GM18499 (cell line): Measurements from ENCODE around the gene CYTH1.

Experiments
- ATAC-seq: cut with Tn5 transposase; IDR thresholded peaks from one replicate; pipeline ENCODE4 v1.9.1; 2021; ENCODE audit warnings: moderate number of reproducible peaks; ENCODE audit not compliant: insufficient read depth, unreplicated experiment

The CYTH1 gene

DNA sequence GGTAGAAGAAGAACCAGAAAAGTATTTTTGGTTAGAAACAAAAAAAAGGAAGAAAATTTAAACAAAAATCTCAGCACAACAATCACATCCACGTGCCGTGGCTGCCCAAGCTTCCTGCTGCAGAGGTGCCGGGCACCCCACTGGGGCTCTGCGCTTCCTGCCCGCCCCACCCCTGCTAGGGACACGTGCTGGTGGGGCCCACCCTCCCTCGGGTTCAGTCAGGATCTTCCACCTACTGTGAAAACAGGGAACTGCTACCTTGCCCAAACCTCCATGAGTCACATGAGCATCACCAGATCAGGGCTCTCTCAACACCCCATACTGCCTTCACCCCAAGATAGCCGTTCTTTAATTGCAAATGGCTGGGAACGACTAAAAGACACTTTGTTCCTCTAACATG, 24.4 kb upstream of the CYTH1 start:
- ATAC-seq: no peak

DNA sequence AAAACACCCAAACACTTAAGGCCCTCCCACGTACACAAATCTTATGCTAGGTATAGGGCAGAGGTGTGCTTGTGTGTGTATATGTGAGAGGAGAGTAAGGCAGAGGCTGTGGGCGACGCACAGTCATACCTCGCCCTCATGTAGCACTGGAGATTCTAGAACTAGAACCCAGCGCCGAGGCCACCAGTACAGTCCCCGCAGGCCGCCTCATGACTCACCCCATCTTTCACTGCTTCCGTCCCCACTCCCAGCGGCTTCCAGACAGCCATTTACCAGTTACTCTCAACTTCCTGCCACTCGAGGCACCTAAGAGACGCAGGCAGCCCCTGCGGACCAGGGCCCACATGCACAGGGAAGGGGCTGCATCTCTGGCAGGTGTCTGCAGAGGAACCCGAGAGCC, 23.2 kb upstream of the CYTH1 start:
- no peak for ATAC-seq

DNA sequence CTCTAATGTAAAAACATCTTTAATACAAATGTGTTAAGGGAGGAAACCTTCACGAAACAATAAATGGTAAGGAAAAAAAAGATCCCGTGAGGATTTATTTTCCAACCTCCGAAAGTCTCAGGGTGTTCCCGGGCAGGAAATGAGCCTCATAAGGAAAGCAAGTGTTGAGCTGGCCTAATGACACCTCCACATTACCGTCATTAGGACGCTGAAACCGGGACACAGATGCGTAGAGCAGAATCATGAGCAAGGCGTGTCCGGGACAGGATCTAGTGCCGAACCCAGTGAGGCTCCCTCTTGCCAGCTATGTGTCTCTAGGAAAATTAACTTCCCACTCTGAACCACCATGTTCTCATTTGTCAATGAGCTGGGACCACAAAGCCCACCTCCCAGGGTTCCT, 22.7 kb upstream of the CYTH1 start:
- no peak for ATAC-seq

- no peak for ATAC-seq
Measured at GRCh38 chr17:78803186-78803845, 21.2 kb upstream of the CYTH1 start.

DNA sequence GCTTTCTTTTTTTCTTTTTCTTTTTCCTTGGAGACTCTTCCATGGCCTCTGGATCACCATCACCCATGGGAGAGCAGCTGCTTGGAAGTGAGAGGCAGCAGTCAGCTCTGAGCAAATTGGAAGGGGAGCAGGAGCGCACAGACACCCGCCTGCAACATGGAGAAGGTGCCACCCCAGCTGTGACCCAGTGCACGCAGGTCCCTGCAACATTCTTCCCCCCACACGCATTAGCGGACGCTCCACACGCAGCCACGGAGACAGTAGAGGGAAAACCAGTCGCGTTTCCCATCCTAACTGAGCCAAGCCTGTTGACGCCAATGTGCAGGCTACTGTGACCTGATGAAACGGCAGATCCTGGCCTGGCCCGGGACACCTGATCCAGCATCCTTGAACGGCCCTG, 20.4 kb upstream of the CYTH1 start:
- no peak for ATAC-seq

- no peak for ATAC-seq
Measured at GRCh38 chr17:78802008-78802407, 19.9 kb upstream of the CYTH1 start.

DNA sequence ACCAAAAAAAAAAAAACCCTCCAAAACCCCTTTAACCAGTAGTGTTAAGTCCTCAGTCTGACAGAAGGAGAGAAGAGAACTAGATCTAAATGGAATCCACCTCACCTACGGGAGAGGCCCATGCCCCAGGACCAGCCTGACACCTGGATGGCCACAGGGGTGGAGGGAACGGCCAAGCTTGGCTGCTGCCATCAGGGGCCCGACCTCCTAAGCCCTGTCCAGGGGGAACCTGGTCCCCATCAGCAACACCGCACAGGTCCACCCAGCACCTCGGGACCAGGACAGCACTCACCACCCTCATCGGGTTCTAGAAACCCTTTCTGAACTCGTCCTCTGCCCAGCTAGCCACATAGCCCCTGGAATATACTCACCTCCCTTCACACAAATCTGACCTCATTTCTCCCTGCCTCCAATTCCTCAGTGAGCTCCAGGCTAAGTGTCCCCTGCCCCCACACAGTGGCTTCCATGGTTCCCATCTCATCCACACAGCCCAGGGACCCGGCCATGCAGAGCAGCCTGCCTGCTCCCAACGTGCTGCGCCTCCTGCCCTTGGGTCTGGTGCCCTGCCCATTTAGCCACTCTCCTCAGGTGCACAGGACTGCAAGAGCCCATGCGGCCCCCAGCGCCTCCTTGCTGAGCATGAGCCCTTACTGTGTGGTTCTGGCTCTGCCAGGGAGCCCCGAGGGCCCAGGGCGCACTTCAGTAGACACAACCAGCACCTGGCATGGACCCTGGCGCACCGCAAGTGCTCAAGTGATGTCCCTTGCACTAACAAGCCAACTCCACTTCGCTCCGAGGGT, 18.3 kb upstream of the CYTH1 start:
- ATAC-seq: no peak

DNA sequence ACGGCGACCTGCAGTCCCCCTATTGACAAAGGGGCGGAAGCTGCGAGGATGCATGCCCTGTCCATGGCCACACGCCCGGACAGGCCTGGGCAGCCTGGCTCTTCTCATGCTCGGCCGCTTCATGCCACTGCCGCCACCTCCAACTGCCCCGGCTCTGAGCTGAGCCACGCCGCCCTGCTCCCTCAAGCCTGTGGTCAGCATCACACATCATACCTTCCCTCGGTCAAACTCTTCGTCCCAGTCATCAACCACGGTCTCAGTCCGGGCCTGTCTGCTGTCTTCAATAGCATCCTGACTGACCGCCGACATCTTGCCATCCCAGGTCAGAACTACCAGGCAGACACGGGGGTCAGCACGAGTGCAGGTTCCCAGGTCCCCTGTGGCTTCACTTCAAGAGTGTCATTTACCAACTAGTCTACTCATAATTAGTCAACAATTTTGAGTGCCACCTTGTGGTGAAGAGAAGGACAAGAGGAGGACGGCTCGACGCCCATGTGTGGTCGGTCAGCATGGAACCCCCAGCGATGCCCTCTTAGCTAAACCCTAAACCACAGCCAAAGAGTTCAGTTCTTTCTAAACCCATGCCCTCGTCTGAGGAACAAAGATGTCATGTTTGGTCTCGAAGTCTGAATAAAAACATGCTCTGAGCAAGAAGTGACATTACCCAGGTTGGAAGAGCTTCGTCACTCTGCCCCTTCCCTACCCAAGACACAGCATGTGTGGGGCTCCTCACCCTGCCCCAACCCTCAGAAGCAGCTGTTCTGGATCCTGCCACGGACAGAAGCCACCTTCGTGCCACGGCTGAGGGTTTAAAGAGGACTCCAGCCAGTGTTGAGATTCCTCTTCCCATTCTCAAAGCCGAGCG, 16.9 kb upstream of the CYTH1 start:
- no peak for ATAC-seq

DNA sequence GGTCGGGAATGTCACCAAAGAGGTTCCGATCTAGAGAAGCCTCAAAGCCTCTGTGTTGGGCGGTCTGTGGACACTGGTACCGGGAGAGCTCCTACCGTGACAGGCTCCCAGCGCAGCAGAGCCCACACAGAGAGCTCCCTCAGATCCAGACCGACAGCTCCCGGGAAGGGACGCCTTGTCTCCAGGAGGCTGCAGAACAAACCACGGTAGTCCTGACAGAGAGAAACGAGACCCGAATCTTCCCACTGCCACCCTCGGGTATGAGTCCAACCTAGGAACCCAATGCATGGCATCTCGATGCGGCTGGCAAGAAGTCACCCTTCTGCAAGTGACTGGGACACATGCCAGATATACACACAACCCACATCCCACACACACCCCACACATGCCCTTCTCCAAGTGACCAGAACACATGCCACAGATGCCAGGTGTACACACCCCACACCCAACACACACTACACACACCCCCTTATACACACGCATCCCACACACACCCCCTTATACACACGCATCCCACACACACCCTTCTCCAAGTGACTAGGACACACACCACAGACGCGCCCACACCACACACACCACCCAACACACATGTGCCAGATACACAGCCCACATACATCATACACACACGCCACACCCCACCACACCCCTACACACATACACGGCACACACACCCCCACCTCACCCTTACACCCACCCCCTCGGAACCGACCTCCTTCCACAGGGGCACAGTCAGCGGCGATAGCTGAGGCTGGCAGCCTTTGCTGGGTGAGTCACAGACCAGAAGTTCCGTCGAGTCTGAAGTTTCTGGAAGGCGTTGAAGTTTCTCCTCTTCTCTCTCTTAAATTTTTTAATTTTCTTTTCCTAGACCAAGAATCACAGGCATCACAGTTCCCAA, 15.9 kb upstream of the CYTH1 start:
- ATAC-seq: no peak

DNA sequence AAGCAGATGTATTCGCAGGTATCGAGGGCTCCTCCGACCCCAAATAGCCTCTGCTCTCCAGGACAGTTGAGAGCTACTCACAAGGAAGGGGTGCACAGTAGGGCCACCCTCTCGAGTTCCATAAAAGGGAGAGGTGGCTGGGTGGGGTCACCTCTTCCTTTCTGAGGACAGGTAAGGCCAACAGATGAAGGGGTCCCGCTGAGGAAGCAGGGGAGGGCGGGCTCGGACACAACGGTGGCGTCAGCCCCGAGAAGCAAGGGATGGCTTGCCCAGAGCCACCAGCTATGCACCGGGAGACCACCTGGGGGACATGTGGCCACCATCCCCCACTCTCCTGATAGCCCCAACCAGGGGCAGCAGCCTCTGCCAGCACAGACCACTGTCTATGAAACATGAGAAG, 15.1 kb upstream of the CYTH1 start:
- ATAC-seq: no peak

GRCh38 chr17:78796517-78796900, 14.4 kb upstream of the CYTH1 start:
- ATAC-seq: no peak

- ATAC-seq: no peak
Measured at GRCh38 chr17:78795861-78796516, 13.9 kb upstream of the CYTH1 start.

DNA sequence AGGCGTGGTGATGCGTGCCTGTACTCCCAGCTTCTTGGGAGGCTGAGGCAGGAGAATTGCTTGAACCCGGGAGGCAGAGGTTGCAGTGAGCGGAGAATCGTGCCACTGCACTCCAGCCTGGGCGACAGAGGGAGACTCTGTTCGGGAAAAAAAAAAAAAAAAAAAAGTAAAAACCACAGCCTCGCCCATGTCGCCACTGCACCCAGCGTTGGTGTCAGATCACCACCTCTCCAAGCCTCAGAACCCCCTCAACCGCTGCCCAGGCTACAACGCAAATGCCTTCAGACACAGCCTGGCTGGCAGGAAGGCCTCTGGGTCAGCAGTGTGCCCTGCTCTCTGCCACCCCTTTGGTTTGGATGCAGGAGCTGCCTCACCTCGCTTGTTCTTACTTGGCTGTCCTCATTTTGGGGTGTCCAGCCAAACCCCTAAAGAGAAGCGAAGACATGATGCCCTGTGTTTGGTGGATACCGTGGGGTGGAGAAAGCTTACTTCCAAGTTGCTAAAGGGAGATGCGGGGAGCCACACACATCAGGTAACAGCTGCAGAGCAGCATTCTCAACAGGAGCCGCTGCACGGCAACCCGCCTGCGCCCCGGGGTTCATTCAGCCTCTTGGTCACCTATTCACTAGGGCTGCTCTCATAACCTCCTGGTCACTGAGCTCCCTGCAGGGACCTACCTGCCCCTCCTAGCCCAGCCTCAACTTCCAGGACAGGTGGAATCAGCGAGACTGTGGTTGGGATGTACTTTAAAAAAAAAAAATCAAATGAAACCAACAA, 13.0 kb upstream of the CYTH1 start:
- no peak for ATAC-seq

- no peak for ATAC-seq
Measured at GRCh38 chr17:78794399-78794798, 12.3 kb upstream of the CYTH1 start.

- no peak for ATAC-seq
Measured at GRCh38 chr17:78793968-78794367, 11.9 kb upstream of the CYTH1 start.

DNA sequence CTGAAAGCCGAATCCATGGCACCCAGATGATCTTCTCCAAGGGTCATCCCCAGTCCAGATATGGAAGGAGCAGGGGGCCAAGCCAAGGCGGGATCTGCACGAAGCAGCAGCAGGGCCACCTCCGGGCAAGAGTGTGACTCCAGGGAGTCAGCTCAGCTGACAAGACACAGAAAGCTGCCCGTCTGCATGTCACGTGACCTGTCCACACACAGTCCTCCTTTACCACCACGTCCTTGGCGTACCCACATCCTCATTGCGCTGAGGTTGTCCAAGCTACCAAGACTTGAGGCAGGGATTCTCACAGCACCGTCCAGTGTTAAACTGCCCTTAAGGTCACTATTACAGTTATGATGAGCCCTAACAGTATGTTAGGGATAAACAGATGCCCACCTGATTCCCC, 11.3 kb upstream of the CYTH1 start:
- ATAC-seq: no peak

DNA sequence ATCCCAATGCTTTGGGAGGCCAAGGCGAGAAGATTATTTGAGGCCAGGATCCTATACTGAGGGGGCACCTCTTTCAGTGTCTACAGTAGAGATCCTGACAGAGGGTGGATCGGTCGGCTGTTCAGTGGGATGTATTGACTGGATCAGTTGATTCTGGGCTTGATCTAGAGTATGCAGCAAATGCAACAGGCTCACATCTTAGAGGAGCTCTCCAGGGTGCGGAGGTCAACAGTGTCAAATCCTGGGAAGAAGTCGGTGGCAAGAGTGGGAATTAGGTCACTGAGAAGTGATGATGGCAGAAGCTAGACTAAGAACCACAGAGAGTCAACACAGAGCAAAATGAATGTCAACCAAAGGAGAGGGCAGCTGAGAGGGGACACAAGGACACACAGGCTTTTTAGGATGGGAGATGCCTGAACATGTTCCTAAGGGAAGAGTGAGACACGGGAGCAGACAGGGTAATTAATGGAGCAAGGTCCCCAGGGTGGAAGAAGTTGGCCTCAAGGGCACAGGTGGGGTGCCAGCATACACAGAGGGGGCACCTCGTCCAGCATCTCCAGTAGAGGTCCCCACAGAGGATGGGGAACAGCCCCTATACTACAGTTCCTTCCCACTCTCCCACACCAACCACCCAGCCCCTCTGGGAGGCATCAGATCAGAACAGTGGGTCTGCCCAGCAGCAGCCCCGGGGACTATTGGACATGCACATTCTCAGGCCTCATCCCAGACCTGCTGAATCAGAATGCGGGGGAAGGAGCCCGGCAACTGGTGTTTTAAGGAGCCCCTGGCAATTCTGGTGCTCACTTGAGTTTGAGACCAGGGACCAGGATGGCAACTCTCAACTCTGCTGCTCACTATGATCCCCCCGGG, 10.0 kb upstream of the CYTH1 start:
- no peak for ATAC-seq

- no peak for ATAC-seq
Measured at GRCh38 chr17:78790552-78790951, 8.5 kb upstream of the CYTH1 start.
